Measurements from ENCODE around the gene PHKB. TPM values are rescaled to one million over a fixed set of nuclear protein-coding genes. Genes with fewer than 3 reads are reported as not detected.

Gene PHKB
- total and polyA plus RNA-seq, 2 donors (not counting 3 experiments of a cell fraction or from before 2014, with no cell fraction given), result 30.1 to 61.0 TPM

- no TSS peak for BruUV-seq (replicated peaks)
- Histone ChIP-seq H2AFZ (ENCODE audit: low read depth, low read length) (no peak overlapping the region), H3K4me1 (ENCODE audit: control insufficient read depth, extremely low read depth, insufficient read depth, low read length) (peaks cover 10% of the 10 kb centered on the region), H3K9me1 (replicated peaks; ENCODE audit: control insufficient read depth, extremely low read depth, insufficient read depth, low read length) (no peaks in the 10 kb centered on the region), H4K20me1 (replicated peaks; ENCODE audit: control insufficient read depth, extremely low read depth, insufficient read depth, low read length) (no peaks in the 10 kb centered on the region), H3K27me3 (ENCODE audit: control insufficient read depth in 2 of 2, insufficient read depth in 2 of 2, low read length in 2 of 2) (no peaks in the 10 kb centered on the region), H3K9me3 (replicated peaks; ENCODE audit: control insufficient read depth, insufficient read depth, low read length) (no peaks in the 10 kb centered on the region), H3K4me3 (replicated peaks in 1 of 3; ENCODE audit: insufficient read depth in 1 of 3, low read depth in 1 of 3, low read length in 3 of 3) (no peak overlapping the region), H3K9ac (replicated peaks; ENCODE audit: extremely low read depth, insufficient read depth, low read length) (no peak overlapping the region), H3K4me2 (ENCODE audit: insufficient read depth, low read length) (peak overlapping the region; percentile 61), H3K79me2 (ENCODE audit: control insufficient read depth, insufficient read depth, low read length) (no peaks in the 10 kb centered on the region), H3K36me3 (ENCODE audit: control insufficient read depth in 2 of 2, extremely low read depth in 1 of 2, insufficient read depth in 2 of 2, low read length in 2 of 2) (no peaks in the 10 kb centered on the region), H3K27ac (ENCODE audit: insufficient read depth, low read depth, low read length) (no peak overlapping the region)
- intact Hi-C loops (cut with micrococcal nuclease) (no loop called here), dilution Hi-C loops (cut with MboI; ENCODE audit: extremely low pct_ligation_motif_present, low sequenced_read_pairs) (no loop called here)
- TF ChIP-seq EZH2 (IDR thresholded peaks at IDR 0.05; ENCODE audit: borderline replicate concordance, low read depth, low read length, severe bottlenecking), result no peak
- ChIA-PET POLR2A (no interaction called here), CTCF (interaction anchor here (1.5 to 1.9 kb wide), 2 partner anchors 10 to 323 kb away, joined by 4 to 5 read pairs; no protein-coding TSS in a partner anchor)
- DNase-seq (ENCODE audit: low read depth, low spot score) (peak; percentile 5), FAIRE-seq (no peak)
Measured at GRCh38 chr16:47732122-47732521, 271.0 kb downstream of the PHKB start.

- Histone ChIP-seq H3K4me1 (ENCODE audit: control insufficient read depth, extremely low read depth, insufficient read depth, low read length) (peaks cover 10% of the 10 kb centered on the region), H3K79me2 (ENCODE audit: control insufficient read depth, insufficient read depth, low read length) (no peaks in the 10 kb centered on the region), H4K20me1 (replicated peaks; ENCODE audit: control insufficient read depth, extremely low read depth, insufficient read depth, low read length) (no peaks in the 10 kb centered on the region), H3K9me1 (replicated peaks; ENCODE audit: control insufficient read depth, extremely low read depth, insufficient read depth, low read length) (no peaks in the 10 kb centered on the region), H3K4me3 (replicated peaks in 1 of 3; ENCODE audit: insufficient read depth in 1 of 3, low read depth in 1 of 3, low read length in 3 of 3) (no peak overlapping the region), H3K27ac (ENCODE audit: insufficient read depth, low read depth, low read length) (no peak overlapping the region), H2AFZ (ENCODE audit: low read depth, low read length) (peak overlapping the region; percentile 26), H3K36me3 (ENCODE audit: control insufficient read depth in 2 of 2, extremely low read depth in 1 of 2, insufficient read depth in 2 of 2, low read length in 2 of 2) (no peaks in the 10 kb centered on the region), H3K9ac (replicated peaks; ENCODE audit: extremely low read depth, insufficient read depth, low read length) (no peak overlapping the region), H3K4me2 (ENCODE audit: insufficient read depth, low read length) (peak overlapping the region; percentile 61), H3K9me3 (replicated peaks; ENCODE audit: control insufficient read depth, insufficient read depth, low read length) (no peaks in the 10 kb centered on the region), H3K27me3 (ENCODE audit: control insufficient read depth in 2 of 2, insufficient read depth in 2 of 2, low read length in 2 of 2) (no peaks in the 10 kb centered on the region)
- no TSS peak for BruUV-seq (replicated peaks)
- ChIA-PET CTCF (interaction anchor here (1.5 to 1.9 kb wide), 2 partner anchors 10 to 323 kb away, joined by 4 to 5 read pairs; no protein-coding TSS in a partner anchor), POLR2A (no interaction called here)
- FAIRE-seq (peak; percentile 92), DNase-seq (ENCODE audit: low read depth, low spot score) (peak; percentile 77)
- dilution Hi-C loops (cut with MboI; ENCODE audit: extremely low pct_ligation_motif_present, low sequenced_read_pairs) (no loop called here), intact Hi-C loops (cut with micrococcal nuclease) (no loop called here)
- peak; percentile 40 for TF ChIP-seq GATA2 (IDR thresholded peaks at IDR 0.05; ENCODE audit: insufficient read depth, insufficient read length, low read depth, low read length)
- TF ChIP-seq FOS (IDR thresholded peaks at IDR 0.05; ENCODE audit: borderline replicate concordance, insufficient read depth, low read length), result peak; percentile 89
- no peak for TF ChIP-seq JUN (IDR thresholded peaks at IDR 0.05; ENCODE audit: borderline replicate concordance, insufficient read depth, insufficient read length, low read depth)
- no peak for TF ChIP-seq POLR2AphosphoS5 (IDR thresholded peaks at IDR 0.05; ENCODE audit: insufficient read depth, low read depth, low read length)
Measured at GRCh38 chr16:47732523-47733111, 271.5 kb downstream of the PHKB start.

All from endothelial cell of umbilical vein (primary cell).